Measurements from ENCODE around the gene HK1.
"Not testable (repeated sequence)": the region's sequence is repeated elsewhere in the genome, so short reads cannot be mapped to it uniquely, and the experiment has no call there.

The HK1 gene

GRCh38 chr10:69278446-69278963 lies at the start of gene HK1:
TSS of gene HK1 (plus strand) at chr10:69278496.
- no peak for DNase-seq (ENCODE audit: low spot score)

- no peak for DNase-seq (ENCODE audit: low spot score)
Observed at GRCh38 chr10:69229616-69229916, 48.7 kb upstream of the HK1 start.

- DNase-seq (ENCODE audit: low spot score) = no peak
Observed at GRCh38 chr10:69230128-69230527, 48.2 kb upstream of the HK1 start.

GRCh38 chr10:69232252-69232651 lies 46.0 kb upstream of the HK1 start:
- DNase-seq (ENCODE audit: low spot score) = no peak

GRCh38 chr10:69232736-69233480 lies 45.4 kb upstream of the HK1 start:
- DNase-seq (ENCODE audit: low spot score) = peak; percentile 70

- no peak for DNase-seq (ENCODE audit: low spot score)
Observed at GRCh38 chr10:69234447-69234846, 43.8 kb upstream of the HK1 start.

- peak; percentile 85 for DNase-seq (ENCODE audit: low spot score)
Observed at GRCh38 chr10:69237528-69238159, 40.7 kb upstream of the HK1 start.

GRCh38 chr10:69239136-69239535 lies 39.2 kb upstream of the HK1 start:
- no peak for DNase-seq (ENCODE audit: low spot score)

GRCh38 chr10:69239816-69240434 lies 38.4 kb upstream of the HK1 start:
- no peak for DNase-seq (ENCODE audit: low spot score)

GRCh38 chr10:69240455-69240854 lies 37.8 kb upstream of the HK1 start:
- DNase-seq (ENCODE audit: low spot score) = no peak

- no peak for DNase-seq (ENCODE audit: low spot score)
Observed at GRCh38 chr10:69241575-69241974, 36.7 kb upstream of the HK1 start.

- no peak for DNase-seq (ENCODE audit: low spot score)
Observed at GRCh38 chr10:69242040-69242851, 36.0 kb upstream of the HK1 start.

- no peak for DNase-seq (ENCODE audit: low spot score)
Observed at GRCh38 chr10:69242852-69243212, 35.5 kb upstream of the HK1 start.

GRCh38 chr10:69243817-69244216 lies 34.5 kb upstream of the HK1 start:
- no peak for DNase-seq (ENCODE audit: low spot score)

GRCh38 chr10:69246036-69246435 lies 32.3 kb upstream of the HK1 start:
- DNase-seq (ENCODE audit: low spot score) = no peak

GRCh38 chr10:69246581-69247312 lies 31.5 kb upstream of the HK1 start:
- DNase-seq (ENCODE audit: low spot score) = no peak

- no peak for DNase-seq (ENCODE audit: low spot score)
Observed at GRCh38 chr10:69247313-69247710, 31.0 kb upstream of the HK1 start.

- no peak for DNase-seq (ENCODE audit: low spot score)
Observed at GRCh38 chr10:69248117-69248730, 30.1 kb upstream of the HK1 start.

- no peak for DNase-seq (ENCODE audit: low spot score)
Observed at GRCh38 chr10:69250041-69250440, 28.3 kb upstream of the HK1 start.

- not testable (repeated sequence) for DNase-seq (ENCODE audit: low spot score)
Observed at GRCh38 chr10:69251417-69251816, 26.9 kb upstream of the HK1 start.

GRCh38 chr10:69253171-69253570 lies 25.1 kb upstream of the HK1 start:
- DNase-seq (ENCODE audit: low spot score) = no peak
